HCT116 (cell line): ENCODE results near the gene NT5DC2. TPM values are rescaled to one million over a fixed set of nuclear protein-coding genes. Genes with fewer than 3 reads are reported as not detected.
A peak's percentile ranks its signal among the peaks of the same experiment; 100 is the strongest.

Source experiments
- ATAC-seq: fragments of 200-7000 bp; cut with Tn5 transposase; 2 replicates; pipeline ENCODE4 v1.9.1; 2020; ENCODE audit warnings: mild to moderate bottlenecking, moderate library complexity
- BruUV-seq: library from RNA; stranded (reverse); fragments of 400-500 nt; replicated peaks from 2 replicates; lab custom pipeline; 2021; lab: Mats Ljungman, UMichigan
- CTCF ChIA-PET: fragments of 300-600 bp; sonication (Branson Sonifier 250); formaldehyde crosslinking; loops from one replicate; lab custom pipeline; 2021; ENCODE audit warnings: antibody characterized with exemption; lab: Charles Lee
- POLR2A ChIA-PET: fragments of 300-600, 350-600 bp; sonication (Branson Sonifier 250); formaldehyde crosslinking; loops from one replicate; lab custom pipeline; 2021; ENCODE audit warnings: antibody characterized with exemption; lab: Charles Lee
- RAD21 ChIA-PET, 2 experiments: fragments of 300-600 bp; sonication (Branson Sonifier 250); formaldehyde crosslinking; loops; one replicate each; lab custom pipeline; 2023; ENCODE audit warnings: low total read pairs in 2 of 2; ENCODE audit not compliant: uncharacterized antibody in 2 of 2, unreplicated experiment in 2 of 2, low non-redundant PET in 1 of 2; lab: Charles Lee
- DNase-seq: peaks from one replicate; pipeline ENCODE4 v3.0.0-alpha.2; 2010; ENCODE audit warnings: low read depth, low spot score
- H2AFZ ChIP-seq: fragments of 200-600 bp; shearing (Covaris generic), sonication (generic); 2 replicates; pipeline ENCODE4 v1.6.1; 2017; ENCODE audit warnings: low read depth, mixed run types, mixed read lengths, antibody characterized with exemption, low read length; ENCODE audit not compliant: poor library complexity, severe bottlenecking
- H3K27ac ChIP-seq: 2 replicates; pipeline ENCODE4 v1.5.1; 2012; ENCODE audit warnings: low read depth, low read length
- H3K27me3 ChIP-seq: fragments of 200-600 bp; sonication (generic); 2 replicates; pipeline ENCODE4 v1.6.1; 2016; ENCODE audit warnings: mixed run types, low read length, mixed read lengths; ENCODE audit not compliant: insufficient read depth
- H3K36me3 ChIP-seq, 2 experiments: fragments of 200-500 bp in 1 of 2; fragments of 200-600 bp in 1 of 2; sonication (Bioruptor generic) in 1 of 2; sonication (generic) in 1 of 2; 2 replicates each; pipeline versions ENCODE4 v1.5.1 to v1.6.1; 2014 to 2016; ENCODE audit warnings: low read length in 2 of 2, inconsistent platforms in 1 of 2, mixed read lengths in 1 of 2, mixed run types in 1 of 2; ENCODE audit not compliant: insufficient read depth in 2 of 2, control insufficient read depth in 1 of 2
- H3K4me1 ChIP-seq, 2 experiments: fragments of 200-600 bp in 1 of 2; sonication (generic) in 1 of 2; 2 replicates each; pipeline versions ENCODE4 v1.5.1 to v1.6.1; 2012 to 2017; ENCODE audit warnings: low read length in 2 of 2, inconsistent platforms in 1 of 2, mild to moderate bottlenecking in 1 of 2, mixed read lengths in 1 of 2, mixed run types in 1 of 2, moderate library complexity in 1 of 2; ENCODE audit not compliant: insufficient read depth in 2 of 2, control insufficient read depth in 1 of 2
- H3K4me2 ChIP-seq: fragments of 200-600 bp; sonication (generic); 2 replicates; pipeline ENCODE4 v1.6.1; 2017; ENCODE audit warnings: mixed run types, low read length, mixed read lengths
- H3K4me3 ChIP-seq, 2 experiments: fragments of 200-600 bp in 1 of 2; sonication (generic) in 1 of 2; replicated peaks in 1 of 2; 2 replicates each; pipeline ENCODE4 v1.5.1; 2011 to 2016; ENCODE audit warnings: low read length in 2 of 2, control low read depth in 1 of 2, low read depth in 1 of 2, mild to moderate bottlenecking in 1 of 2, mixed read lengths in 1 of 2, mixed run types in 1 of 2
- H3K79me2 ChIP-seq: fragments of 200-600 bp; sonication (generic); 2 replicates; pipeline ENCODE4 v1.6.1; 2017; ENCODE audit warnings: mild to moderate bottlenecking, mixed run types, low read length, moderate library complexity, mixed read lengths; ENCODE audit not compliant: insufficient read depth
- H3K9ac ChIP-seq: fragments of 200-600 bp; sonication (generic); 2 replicates; pipeline ENCODE4 v1.6.1; 2016; ENCODE audit warnings: low read length, mixed read lengths
- H3K9me2 ChIP-seq: fragments of 200-600 bp; sonication (generic), shearing (Covaris generic); 2 replicates; pipeline ENCODE4 v1.6.1; 2017; ENCODE audit warnings: mixed run types, mild to moderate bottlenecking, moderate library complexity; ENCODE audit not compliant: insufficient read depth
- H3K9me3 ChIP-seq, 2 experiments: fragments of 200-500 bp in 1 of 2; fragments of 200-600 bp in 1 of 2; sonication (Bioruptor generic) in 1 of 2; sonication (generic) in 1 of 2; 2 replicates each; pipeline ENCODE4 v1.6.1; 2014 to 2017; ENCODE audit warnings: low read length in 2 of 2, mixed read lengths in 2 of 2, inconsistent platforms in 1 of 2, low read depth in 1 of 2, mild to moderate bottlenecking in 1 of 2, mixed run types in 1 of 2, moderate library complexity in 1 of 2; ENCODE audit not compliant: control insufficient read depth in 1 of 2, insufficient read depth in 1 of 2
- H4K20me1 ChIP-seq: fragments of 200-600 bp; sonication (generic), shearing (Covaris generic); 2 replicates; pipeline ENCODE4 v1.6.1; 2017; ENCODE audit warnings: mixed run types, mild to moderate bottlenecking, moderate library complexity; ENCODE audit not compliant: insufficient read depth
- CBX3 ChIP-seq: IDR thresholded peaks from 2 replicates; pipeline ENCODE4 v1.6.1; 2012; ENCODE audit warnings: low read depth
- EGR1 ChIP-seq: IDR thresholded peaks from 2 replicates; pipeline ENCODE4 v1.6.1; 2012; ENCODE audit warnings: low read depth
- EZH2 ChIP-seq: fragments of 200-600 bp; sonication (generic); IDR thresholded peaks from 2 replicates; pipeline ENCODE4 v1.6.1; 2017; ENCODE audit warnings: antibody characterized with exemption, mixed run types
- FOSL1 ChIP-seq: IDR thresholded peaks from 2 replicates; pipeline ENCODE4 v1.6.1; 2012; ENCODE audit warnings: low read depth
- JUND ChIP-seq: IDR thresholded peaks from 2 replicates; pipeline ENCODE4 v1.6.1; 2012
- POLR2A ChIP-seq: IDR thresholded peaks from 2 replicates; pipeline ENCODE4 v1.7.0; 2011; ENCODE audit warnings: borderline replicate concordance; ENCODE audit not compliant: insufficient read depth, insufficient read length; ENCODE audit errors: extremely low read depth
- POLR2AphosphoS5 ChIP-seq: IDR thresholded peaks from 2 replicates; pipeline ENCODE4 v1.6.1; 2011; ENCODE audit warnings: mild to moderate bottlenecking, low read depth, low read length, moderate library complexity
- SIN3A ChIP-seq: IDR thresholded peaks from 2 replicates; pipeline ENCODE4 v1.6.1; 2012; ENCODE audit warnings: low read depth
- SP1 ChIP-seq: IDR thresholded peaks from 2 replicates; pipeline ENCODE4 v1.6.1; 2012; ENCODE audit warnings: low read depth
- SRF ChIP-seq: IDR thresholded peaks from 2 replicates; pipeline ENCODE4 v1.6.1; 2012; ENCODE audit warnings: low read depth
- TCF7L2 ChIP-seq: IDR thresholded peaks from 2 replicates; pipeline ENCODE4 v1.7.0; 2011; ENCODE audit warnings: borderline replicate concordance, inconsistent platforms; ENCODE audit not compliant: insufficient read depth, insufficient read length; ENCODE audit errors: extremely low read depth
- YY1 ChIP-seq: IDR thresholded peaks from 2 replicates; pipeline ENCODE4 v1.6.1; 2011; ENCODE audit warnings: low read length, low read depth, moderate library complexity, mild to moderate bottlenecking; ENCODE audit not compliant: insufficient replicate concordance; ENCODE audit errors: extremely low read depth
- ZFX ChIP-seq: fragments of 450-650 bp; IDR thresholded peaks from 2 replicates; pipeline ENCODE4 v1.6.1; 2017
- ZNF274 ChIP-seq: fragments of 200-500 bp; sonication (Bioruptor generic); IDR thresholded peaks from 2 replicates; pipeline ENCODE4 v1.6.1; 2014; ENCODE audit warnings: mild to moderate bottlenecking, low read depth, low read length, inconsistent platforms
- intact Hi-C: fragments of 100-400 bp; cut with micrococcal nuclease; formaldehyde crosslinking; loops from 2 replicates; pipeline ENCODE4 v1.10.0; 2022
- total RNA-seq: library from RNA; stranded (reverse); gene quantifications from one replicate; pipeline ENCODE4 v1.2.1, GENCODE V29; 2021; ENCODE audit not compliant: unreplicated experiment
- TF ChIP-seq, protein P1 (sequence below): IDR thresholded peaks from 2 replicates; pipeline ENCODE4 v1.6.1; 2012; ENCODE audit warnings: low read depth
- TF ChIP-seq, protein P2 (sequence below): IDR thresholded peaks from 2 replicates; pipeline ENCODE4 v1.6.1; 2011; ENCODE audit warnings: mild to moderate bottlenecking, low read length, moderate library complexity; ENCODE audit not compliant: insufficient replicate concordance; ENCODE audit errors: extremely low read depth
- TF ChIP-seq, protein P3 (sequence below): IDR thresholded peaks from 2 replicates; pipeline ENCODE4 v1.6.1; 2012
- TF ChIP-seq, protein P4 (sequence below): IDR thresholded peaks from 2 replicates; pipeline ENCODE4 v1.6.1; 2012
- TF ChIP-seq, protein P5 (sequence below), 3 experiments: fragments of 200-600 bp in 1 of 3; sonication (generic) in 1 of 3; IDR thresholded peaks in 2 of 3; conservative IDR thresholded peaks in 1 of 3; 2 replicates each; pipeline ENCODE4 v1.5.1; 2012 to 2017; ENCODE audit warnings: low read depth in 2 of 3, low read length in 2 of 3, antibody characterized with exemption in 1 of 3, borderline replicate concordance in 1 of 3, control low read depth in 1 of 3, mild to moderate bottlenecking in 1 of 3, mixed read lengths in 1 of 3, mixed run types in 1 of 3, moderate library complexity in 1 of 3; ENCODE audit not compliant: insufficient read depth in 1 of 3

Gene NT5DC2
- total RNA-seq, 1 experiment from 2014 or later = 125 TPM

DNA sequence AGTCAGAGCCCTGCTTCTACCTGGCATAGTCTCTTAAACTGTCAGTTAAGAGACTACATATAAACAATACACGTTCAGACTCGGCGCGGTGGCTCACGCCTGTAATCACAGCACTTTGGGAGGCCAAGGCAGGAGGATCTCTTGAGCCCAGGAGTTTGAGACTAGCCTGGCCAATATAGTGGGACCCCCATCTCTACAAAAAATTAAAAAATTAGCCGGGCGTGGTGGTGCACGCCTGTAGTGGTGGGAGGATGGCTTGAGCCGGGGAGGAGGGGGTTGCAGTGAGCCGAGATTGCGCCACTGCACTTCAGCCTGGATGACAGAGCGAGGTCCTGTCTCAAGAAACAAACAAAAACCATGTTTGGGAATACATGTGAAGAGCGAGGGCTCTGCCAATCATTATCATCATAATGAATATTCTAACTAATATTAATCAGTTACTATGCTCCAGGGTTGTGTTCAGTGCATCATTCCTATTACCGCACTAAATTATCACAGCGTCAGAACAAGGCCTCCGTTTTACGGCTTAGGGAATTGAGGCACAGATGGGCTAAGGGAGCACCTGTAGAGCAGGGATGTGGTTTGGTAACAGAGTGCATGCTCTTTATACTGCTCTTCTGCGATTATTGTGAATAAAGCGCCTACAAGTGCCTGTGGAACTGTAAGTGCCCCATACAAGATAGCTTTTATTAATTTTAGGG is 1.9 kb upstream of the NT5DC2 start:
- Histone ChIP-seq H3K79me2 (peaks cover 66% of the 10 kb centered on the region), H3K27ac (peak overlapping the region; percentile 28), H3K9me2 (no peaks in the 10 kb centered on the region), H3K27me3 (no peaks in the 10 kb centered on the region), H3K4me1 (peaks cover 14 to 43% of the 10 kb centered on the region in 2 experiments; a peak in 3 of 4 replicates), H3K36me3 (peaks cover 0 to 7% of the 10 kb centered on the region in 2 experiments; a peak in 1 of 4 replicates), H3K4me3 (no peak overlapping the region), H4K20me1 (no peaks in the 10 kb centered on the region), H3K4me2 (peak overlapping the region; percentile 56), H3K9me3 (no peaks in the 10 kb centered on the region), H2AFZ (no peak overlapping the region), H3K9ac (0 out of 2 replicates have a peak overlapping the region, but pooled peaks have one; percentile 1)
- BruUV-seq = no TSS peak
- DNase-seq (no peak), ATAC-seq (no peak)
- RAD21 ChIA-PET = no interaction called here
- CTCF ChIA-PET = interaction anchor here (0.8 kb wide), 1 partner anchor 144 kb away, joined by 3 read pairs; no protein-coding TSS in a partner anchor
- intact Hi-C loops = loop anchor here (2.0 kb wide), 1 partner anchor 147 kb away; no protein-coding TSS in a partner anchor
- POLR2A ChIA-PET = interaction anchor here (0.6 to 1.2 kb wide), 17 partner anchors 8 to 478 kb away, joined by 3 to 13 read pairs (median 4); partner anchors contain the start of gene TNNC1
- TF ChIP-seq SP1 (no peak), POLR2A (no peak), ZNF274 (no peak), SRF (no peak), SIN3A (no peak), ZFX (no peak), CBX3 (no peak), POLR2AphosphoS5 (no peak), TCF7L2 (no peak), EGR1 (no peak), EZH2 (no peak), YY1 (no peak), FOSL1 (no peak), JUND (no peak)
- TF ChIP-seq, protein P1, sequence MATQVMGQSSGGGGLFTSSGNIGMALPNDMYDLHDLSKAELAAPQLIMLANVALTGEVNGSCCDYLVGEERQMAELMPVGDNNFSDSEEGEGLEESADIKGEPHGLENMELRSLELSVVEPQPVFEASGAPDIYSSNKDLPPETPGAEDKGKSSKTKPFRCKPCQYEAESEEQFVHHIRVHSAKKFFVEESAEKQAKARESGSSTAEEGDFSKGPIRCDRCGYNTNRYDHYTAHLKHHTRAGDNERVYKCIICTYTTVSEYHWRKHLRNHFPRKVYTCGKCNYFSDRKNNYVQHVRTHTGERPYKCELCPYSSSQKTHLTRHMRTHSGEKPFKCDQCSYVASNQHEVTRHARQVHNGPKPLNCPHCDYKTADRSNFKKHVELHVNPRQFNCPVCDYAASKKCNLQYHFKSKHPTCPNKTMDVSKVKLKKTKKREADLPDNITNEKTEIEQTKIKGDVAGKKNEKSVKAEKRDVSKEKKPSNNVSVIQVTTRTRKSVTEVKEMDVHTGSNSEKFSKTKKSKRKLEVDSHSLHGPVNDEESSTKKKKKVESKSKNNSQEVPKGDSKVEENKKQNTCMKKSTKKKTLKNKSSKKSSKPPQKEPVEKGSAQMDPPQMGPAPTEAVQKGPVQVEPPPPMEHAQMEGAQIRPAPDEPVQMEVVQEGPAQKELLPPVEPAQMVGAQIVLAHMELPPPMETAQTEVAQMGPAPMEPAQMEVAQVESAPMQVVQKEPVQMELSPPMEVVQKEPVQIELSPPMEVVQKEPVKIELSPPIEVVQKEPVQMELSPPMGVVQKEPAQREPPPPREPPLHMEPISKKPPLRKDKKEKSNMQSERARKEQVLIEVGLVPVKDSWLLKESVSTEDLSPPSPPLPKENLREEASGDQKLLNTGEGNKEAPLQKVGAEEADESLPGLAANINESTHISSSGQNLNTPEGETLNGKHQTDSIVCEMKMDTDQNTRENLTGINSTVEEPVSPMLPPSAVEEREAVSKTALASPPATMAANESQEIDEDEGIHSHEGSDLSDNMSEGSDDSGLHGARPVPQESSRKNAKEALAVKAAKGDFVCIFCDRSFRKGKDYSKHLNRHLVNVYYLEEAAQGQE = no peak
- TF ChIP-seq, protein P2, sequence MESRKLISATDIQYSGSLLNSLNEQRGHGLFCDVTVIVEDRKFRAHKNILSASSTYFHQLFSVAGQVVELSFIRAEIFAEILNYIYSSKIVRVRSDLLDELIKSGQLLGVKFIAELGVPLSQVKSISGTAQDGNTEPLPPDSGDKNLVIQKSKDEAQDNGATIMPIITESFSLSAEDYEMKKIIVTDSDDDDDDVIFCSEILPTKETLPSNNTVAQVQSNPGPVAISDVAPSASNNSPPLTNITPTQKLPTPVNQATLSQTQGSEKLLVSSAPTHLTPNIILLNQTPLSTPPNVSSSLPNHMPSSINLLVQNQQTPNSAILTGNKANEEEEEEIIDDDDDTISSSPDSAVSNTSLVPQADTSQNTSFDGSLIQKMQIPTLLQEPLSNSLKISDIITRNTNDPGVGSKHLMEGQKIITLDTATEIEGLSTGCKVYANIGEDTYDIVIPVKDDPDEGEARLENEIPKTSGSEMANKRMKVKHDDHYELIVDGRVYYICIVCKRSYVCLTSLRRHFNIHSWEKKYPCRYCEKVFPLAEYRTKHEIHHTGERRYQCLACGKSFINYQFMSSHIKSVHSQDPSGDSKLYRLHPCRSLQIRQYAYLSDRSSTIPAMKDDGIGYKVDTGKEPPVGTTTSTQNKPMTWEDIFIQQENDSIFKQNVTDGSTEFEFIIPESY = no peak
- TF ChIP-seq, protein P3, sequence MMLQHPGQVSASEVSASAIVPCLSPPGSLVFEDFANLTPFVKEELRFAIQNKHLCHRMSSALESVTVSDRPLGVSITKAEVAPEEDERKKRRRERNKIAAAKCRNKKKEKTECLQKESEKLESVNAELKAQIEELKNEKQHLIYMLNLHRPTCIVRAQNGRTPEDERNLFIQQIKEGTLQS = no peak
- TF ChIP-seq, protein P4, sequence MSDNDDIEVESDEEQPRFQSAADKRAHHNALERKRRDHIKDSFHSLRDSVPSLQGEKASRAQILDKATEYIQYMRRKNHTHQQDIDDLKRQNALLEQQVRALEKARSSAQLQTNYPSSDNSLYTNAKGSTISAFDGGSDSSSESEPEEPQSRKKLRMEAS = no peak
- TF ChIP-seq, protein P5, sequence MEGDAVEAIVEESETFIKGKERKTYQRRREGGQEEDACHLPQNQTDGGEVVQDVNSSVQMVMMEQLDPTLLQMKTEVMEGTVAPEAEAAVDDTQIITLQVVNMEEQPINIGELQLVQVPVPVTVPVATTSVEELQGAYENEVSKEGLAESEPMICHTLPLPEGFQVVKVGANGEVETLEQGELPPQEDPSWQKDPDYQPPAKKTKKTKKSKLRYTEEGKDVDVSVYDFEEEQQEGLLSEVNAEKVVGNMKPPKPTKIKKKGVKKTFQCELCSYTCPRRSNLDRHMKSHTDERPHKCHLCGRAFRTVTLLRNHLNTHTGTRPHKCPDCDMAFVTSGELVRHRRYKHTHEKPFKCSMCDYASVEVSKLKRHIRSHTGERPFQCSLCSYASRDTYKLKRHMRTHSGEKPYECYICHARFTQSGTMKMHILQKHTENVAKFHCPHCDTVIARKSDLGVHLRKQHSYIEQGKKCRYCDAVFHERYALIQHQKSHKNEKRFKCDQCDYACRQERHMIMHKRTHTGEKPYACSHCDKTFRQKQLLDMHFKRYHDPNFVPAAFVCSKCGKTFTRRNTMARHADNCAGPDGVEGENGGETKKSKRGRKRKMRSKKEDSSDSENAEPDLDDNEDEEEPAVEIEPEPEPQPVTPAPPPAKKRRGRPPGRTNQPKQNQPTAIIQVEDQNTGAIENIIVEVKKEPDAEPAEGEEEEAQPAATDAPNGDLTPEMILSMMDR (IDR thresholded peaks at IDR 0.05 in 2 of 3, conservative IDR thresholded peaks at IDR 0.05 in 1 of 3; ENCODE audit: borderline replicate concordance in 1 of 3, insufficient read depth in 1 of 3, low read depth in 2 of 3, low read length in 2 of 3) = no peak
